Neuron (in vitro differentiated cells): ENCODE measurements around the gene GNG2.

ENCODE experiments used
- H2AFZ ChIP-seq: one replicate; pipeline ENCODE4 v1.6.1; 2013; ENCODE audit warnings: low read depth, mild to moderate bottlenecking, inconsistent platforms, low read length, moderate library complexity
- H3K27me3 ChIP-seq: one replicate; pipeline ENCODE4 v1.6.1; 2013; ENCODE audit warnings: low read length; ENCODE audit not compliant: insufficient read depth
- H3K36me3 ChIP-seq: one replicate; pipeline ENCODE4 v1.6.1; 2013; ENCODE audit warnings: low read length; ENCODE audit not compliant: insufficient read depth
- H3K4me1 ChIP-seq: one replicate; pipeline ENCODE4 v1.6.1; 2013; ENCODE audit warnings: low read length; ENCODE audit not compliant: insufficient read depth
- H3K4me3 ChIP-seq: 2 replicates; pipeline ENCODE4 v1.5.1; 2013; ENCODE audit warnings: mild to moderate bottlenecking, low read length, moderate library complexity
- H3K9me3 ChIP-seq: one replicate; pipeline ENCODE4 v1.6.1; 2013; ENCODE audit warnings: low read length

Gene GNG2

GRCh38 chr14:51942971-51943370 lies 82.6 kb downstream of the GNG2 start:
- Histone ChIP-seq H3K27me3 (no peaks in the 10 kb centered on the region), H2AFZ (no peak overlapping the region), H3K4me1 (peaks cover 15% of the 10 kb centered on the region), H3K4me3 (no peak overlapping the region), H3K9me3 (peaks cover 17% of the 10 kb centered on the region), H3K36me3 (peaks cover 9% of the 10 kb centered on the region)

- H3K27me3 ChIP-seq: no peaks in the 10 kb centered on the region
- H3K4me1 ChIP-seq: no peaks in the 10 kb centered on the region
- H3K4me3 ChIP-seq: no peak overlapping the region
- no peak overlapping the region for H2AFZ ChIP-seq
- H3K9me3 ChIP-seq: peaks cover 19% of the 10 kb centered on the region
- peaks cover 58% of the 10 kb centered on the region for H3K36me3 ChIP-seq
Measured at GRCh38 chr14:51950007-51950406, 89.6 kb downstream of the GNG2 start.

DNA sequence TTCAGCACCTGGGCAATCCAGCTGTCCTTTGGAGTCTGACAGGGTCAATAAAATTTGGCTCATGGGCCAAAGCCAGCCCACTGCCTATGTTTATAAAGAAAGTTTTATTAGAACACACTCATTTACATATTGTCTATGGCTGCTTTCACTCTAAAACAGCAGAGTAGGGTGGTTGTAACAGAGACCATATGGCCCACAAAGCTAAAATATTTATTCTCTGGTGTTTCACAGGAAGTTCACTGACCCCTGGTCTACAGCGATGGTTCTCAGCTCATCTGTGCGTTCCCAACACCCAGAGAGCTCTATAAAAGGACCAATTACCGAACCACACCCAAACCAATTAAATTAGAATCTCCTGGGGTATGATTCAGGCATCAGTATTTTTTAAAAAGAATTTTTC lies 91.2 kb downstream of the GNG2 start:
- H3K9me3 ChIP-seq: peaks cover 14% of the 10 kb centered on the region
- H3K4me1 ChIP-seq: no peaks in the 10 kb centered on the region
- H3K36me3 ChIP-seq: peaks cover 64% of the 10 kb centered on the region
- H2AFZ ChIP-seq: no peak overlapping the region
- no peak overlapping the region for H3K4me3 ChIP-seq
- H3K27me3 ChIP-seq: no peaks in the 10 kb centered on the region

GRCh38 chr14:51954031-51954430 lies 93.6 kb downstream of the GNG2 start:
- H3K4me3 ChIP-seq: no peak overlapping the region
- peaks cover 18% of the 10 kb centered on the region for H3K9me3 ChIP-seq
- H3K27me3 ChIP-seq: no peaks in the 10 kb centered on the region
- H3K36me3 ChIP-seq: peaks cover 87% of the 10 kb centered on the region
- no peaks in the 10 kb centered on the region for H3K4me1 ChIP-seq
- H2AFZ ChIP-seq: no peak overlapping the region

DNA sequence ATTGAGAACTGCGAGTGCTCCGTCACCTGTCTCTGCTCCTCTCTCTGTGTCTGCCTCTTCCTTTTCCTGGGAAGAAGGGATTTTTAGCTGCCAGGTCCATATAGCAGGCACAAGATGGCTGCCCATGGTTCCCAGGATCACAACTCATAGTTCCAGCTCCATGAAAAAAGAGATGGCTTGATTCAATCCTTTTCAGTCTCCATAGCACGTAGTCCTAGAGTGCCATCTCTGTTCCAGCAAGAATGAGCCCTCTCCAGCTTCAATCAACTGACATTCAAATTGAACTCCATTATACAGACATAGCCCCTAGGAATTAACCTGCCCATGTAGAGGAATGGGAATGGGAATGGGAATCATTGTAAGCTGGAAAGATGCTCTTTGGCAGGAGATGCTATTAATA lies 94.2 kb downstream of the GNG2 start:
- peaks cover 91% of the 10 kb centered on the region for H3K36me3 ChIP-seq
- H3K4me1 ChIP-seq: no peaks in the 10 kb centered on the region
- no peak overlapping the region for H2AFZ ChIP-seq
- no peaks in the 10 kb centered on the region for H3K27me3 ChIP-seq
- no peak overlapping the region for H3K4me3 ChIP-seq
- peaks cover 23% of the 10 kb centered on the region for H3K9me3 ChIP-seq

DNA sequence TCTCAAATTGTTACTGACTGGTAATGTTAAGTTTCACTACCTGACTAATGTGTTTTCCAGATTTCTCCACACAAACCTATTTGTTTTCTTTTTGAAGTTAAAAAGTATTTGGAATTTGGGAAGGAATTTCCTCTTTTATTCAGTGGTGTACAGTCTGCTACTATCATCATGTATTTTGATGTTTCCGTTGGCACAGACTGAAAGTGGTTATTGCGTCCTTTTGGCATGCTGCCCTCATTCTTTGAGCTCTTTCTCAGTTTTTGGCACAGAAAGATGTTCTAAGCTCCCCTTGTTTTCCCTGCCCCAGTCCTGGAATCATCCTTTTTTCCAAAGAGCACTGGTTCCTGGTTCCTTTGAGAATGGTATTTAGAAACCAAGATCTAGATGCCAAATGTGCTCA lies 97.5 kb downstream of the GNG2 start:
- H3K4me1 ChIP-seq: no peaks in the 10 kb centered on the region
- no peak overlapping the region for H3K4me3 ChIP-seq
- no peak overlapping the region for H2AFZ ChIP-seq
- peaks cover 26% of the 10 kb centered on the region for H3K9me3 ChIP-seq
- no peaks in the 10 kb centered on the region for H3K27me3 ChIP-seq
- H3K36me3 ChIP-seq: peaks cover 78% of the 10 kb centered on the region

GRCh38 chr14:51959928-51960327 lies 99.5 kb downstream of the GNG2 start:
- peaks cover 77% of the 10 kb centered on the region for H3K36me3 ChIP-seq
- no peak overlapping the region for H2AFZ ChIP-seq
- peaks cover 25% of the 10 kb centered on the region for H3K9me3 ChIP-seq

DNA sequence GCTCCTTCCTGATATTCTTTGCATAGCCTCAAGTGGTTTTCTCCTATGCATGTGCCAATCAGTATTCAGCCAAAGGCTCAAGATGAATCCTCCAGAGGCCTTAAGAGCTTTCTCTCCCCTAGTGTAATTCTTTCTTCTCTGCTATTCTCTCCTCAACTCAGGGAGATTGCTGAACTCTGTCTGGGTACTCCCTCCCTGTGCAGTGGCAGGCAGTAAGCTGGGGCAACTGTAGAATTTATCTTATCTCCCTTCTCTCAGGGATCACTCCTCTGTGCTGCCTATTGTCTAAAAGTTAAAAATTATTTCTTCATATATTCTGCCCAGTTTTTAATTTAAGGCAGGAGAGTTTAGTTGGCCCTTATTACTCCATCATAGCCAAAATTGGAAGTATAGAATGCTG lies 100.5 kb downstream of the GNG2 start:
- Histone ChIP-seq H3K4me1 (no peaks in the 10 kb centered on the region), H3K4me3 (no peak overlapping the region), H3K36me3 (peaks cover 70% of the 10 kb centered on the region), H3K9me3 (peaks cover 25% of the 10 kb centered on the region), H2AFZ (no peak overlapping the region), H3K27me3 (no peaks in the 10 kb centered on the region)

More at GRCh38 chr14:51959928-51960327, 99.5 kb downstream of the GNG2 start:
- Histone ChIP-seq H3K27me3 (no peaks in the 10 kb centered on the region), H3K4me3 (no peak overlapping the region), H3K4me1 (no peaks in the 10 kb centered on the region)

- Histone ChIP-seq H3K4me1 (no peaks in the 10 kb centered on the region), H3K9me3 (peaks cover 20% of the 10 kb centered on the region), H2AFZ (no peak overlapping the region), H3K36me3 (peaks cover 52% of the 10 kb centered on the region), H3K4me3 (no peak overlapping the region), H3K27me3 (no peaks in the 10 kb centered on the region)
Measured at GRCh38 chr14:51962711-51963110, 102.3 kb downstream of the GNG2 start.

DNA sequence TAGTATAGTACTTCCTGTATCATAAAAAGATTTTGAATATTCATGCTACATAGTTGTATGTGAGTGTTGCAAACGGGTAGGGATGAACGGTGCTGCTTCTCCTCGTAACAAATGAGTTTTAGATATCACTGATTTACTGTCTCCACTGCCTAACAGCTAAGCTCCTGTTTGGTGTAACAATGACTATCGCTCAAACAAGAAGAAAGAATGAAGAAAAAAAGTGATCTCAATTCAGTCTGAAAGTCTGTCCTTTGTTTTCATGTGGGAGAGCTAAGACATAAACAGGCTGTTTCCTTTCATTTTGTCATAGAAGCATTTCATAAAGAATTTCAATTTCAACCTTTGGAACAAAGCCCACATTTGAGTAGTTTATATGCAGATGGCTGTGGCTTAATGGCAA lies 102.9 kb downstream of the GNG2 start:
- Histone ChIP-seq H2AFZ (no peak overlapping the region), H3K36me3 (peaks cover 46% of the 10 kb centered on the region), H3K9me3 (peaks cover 17% of the 10 kb centered on the region), H3K27me3 (no peaks in the 10 kb centered on the region), H3K4me1 (no peaks in the 10 kb centered on the region), H3K4me3 (no peak overlapping the region)

- Histone ChIP-seq H3K4me1 (no peaks in the 10 kb centered on the region), H3K4me3 (no peak overlapping the region), H3K36me3 (peaks cover 17% of the 10 kb centered on the region), H3K9me3 (peaks cover 2% of the 10 kb centered on the region), H2AFZ (no peak overlapping the region), H3K27me3 (no peaks in the 10 kb centered on the region)
Measured at GRCh38 chr14:51967521-51967920, 107.1 kb downstream of the GNG2 start.

- Histone ChIP-seq H3K4me1 (no peaks in the 10 kb centered on the region), H3K27me3 (no peaks in the 10 kb centered on the region), H2AFZ (no peak overlapping the region), H3K4me3 (no peak overlapping the region), H3K36me3 (no peaks in the 10 kb centered on the region), H3K9me3 (no peaks in the 10 kb centered on the region)
Measured at GRCh38 chr14:51969852-51970540, 109.6 kb downstream of the GNG2 start.

- Histone ChIP-seq H3K4me1 (no peaks in the 10 kb centered on the region), H3K4me3 (no peak overlapping the region), H3K27me3 (no peaks in the 10 kb centered on the region), H3K36me3 (no peaks in the 10 kb centered on the region), H3K9me3 (no peaks in the 10 kb centered on the region), H2AFZ (no peak overlapping the region)
Measured at GRCh38 chr14:51972566-51972965, 112.2 kb downstream of the GNG2 start.

- H2AFZ ChIP-seq: no peak overlapping the region
- H3K36me3 ChIP-seq: no peaks in the 10 kb centered on the region
- H3K27me3 ChIP-seq: no peaks in the 10 kb centered on the region
- no peaks in the 10 kb centered on the region for H3K4me1 ChIP-seq
- H3K9me3 ChIP-seq: no peaks in the 10 kb centered on the region
- H3K4me3 ChIP-seq: no peak overlapping the region
Measured at GRCh38 chr14:51977075-51977474, 116.7 kb downstream of the GNG2 start.
